ENCODE data around the gene HES1. TPM values are rescaled to one million over a fixed set of nuclear protein-coding genes. Genes with fewer than 3 reads are reported as not detected.
A peak's percentile ranks its signal among the peaks of the same experiment; 100 is the strongest.

The HES1 gene
- total and polyA plus RNA-seq, 9 of the 15 experiments (the other 6 are each of a cell fraction or from before 2014, with no cell fraction given) = 3.4 to 37.0 (median 19.3) TPM

DNA sequence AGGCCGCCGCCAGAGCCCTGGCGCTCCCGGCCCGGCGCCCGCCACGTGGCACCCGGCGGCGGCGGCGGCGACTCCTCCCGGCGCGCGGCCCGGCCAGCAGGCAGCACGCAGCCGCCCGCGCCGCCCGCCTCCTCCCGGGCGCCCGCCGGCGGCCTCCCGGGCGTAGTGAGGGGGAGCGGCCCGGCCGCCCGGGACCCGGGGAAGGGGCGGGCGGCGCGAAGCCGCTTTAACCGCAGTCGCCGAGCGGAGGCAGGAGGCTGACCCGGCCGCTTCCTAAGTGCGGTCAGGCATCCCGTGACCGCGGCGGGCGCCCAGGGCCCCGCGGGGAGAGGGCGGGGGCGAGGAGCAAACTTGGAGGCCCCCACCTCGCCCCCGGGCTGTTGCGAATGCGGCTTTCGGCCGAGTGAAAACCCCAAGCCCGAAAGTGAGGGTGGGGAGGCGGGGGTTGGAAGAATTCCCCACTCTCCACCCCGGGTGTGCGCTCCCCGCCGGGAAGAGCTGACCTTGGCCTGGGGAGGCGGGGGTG is 1.7 kb upstream of the HES1 start (continued):
- TF ChIP-seq, protein P1, sequence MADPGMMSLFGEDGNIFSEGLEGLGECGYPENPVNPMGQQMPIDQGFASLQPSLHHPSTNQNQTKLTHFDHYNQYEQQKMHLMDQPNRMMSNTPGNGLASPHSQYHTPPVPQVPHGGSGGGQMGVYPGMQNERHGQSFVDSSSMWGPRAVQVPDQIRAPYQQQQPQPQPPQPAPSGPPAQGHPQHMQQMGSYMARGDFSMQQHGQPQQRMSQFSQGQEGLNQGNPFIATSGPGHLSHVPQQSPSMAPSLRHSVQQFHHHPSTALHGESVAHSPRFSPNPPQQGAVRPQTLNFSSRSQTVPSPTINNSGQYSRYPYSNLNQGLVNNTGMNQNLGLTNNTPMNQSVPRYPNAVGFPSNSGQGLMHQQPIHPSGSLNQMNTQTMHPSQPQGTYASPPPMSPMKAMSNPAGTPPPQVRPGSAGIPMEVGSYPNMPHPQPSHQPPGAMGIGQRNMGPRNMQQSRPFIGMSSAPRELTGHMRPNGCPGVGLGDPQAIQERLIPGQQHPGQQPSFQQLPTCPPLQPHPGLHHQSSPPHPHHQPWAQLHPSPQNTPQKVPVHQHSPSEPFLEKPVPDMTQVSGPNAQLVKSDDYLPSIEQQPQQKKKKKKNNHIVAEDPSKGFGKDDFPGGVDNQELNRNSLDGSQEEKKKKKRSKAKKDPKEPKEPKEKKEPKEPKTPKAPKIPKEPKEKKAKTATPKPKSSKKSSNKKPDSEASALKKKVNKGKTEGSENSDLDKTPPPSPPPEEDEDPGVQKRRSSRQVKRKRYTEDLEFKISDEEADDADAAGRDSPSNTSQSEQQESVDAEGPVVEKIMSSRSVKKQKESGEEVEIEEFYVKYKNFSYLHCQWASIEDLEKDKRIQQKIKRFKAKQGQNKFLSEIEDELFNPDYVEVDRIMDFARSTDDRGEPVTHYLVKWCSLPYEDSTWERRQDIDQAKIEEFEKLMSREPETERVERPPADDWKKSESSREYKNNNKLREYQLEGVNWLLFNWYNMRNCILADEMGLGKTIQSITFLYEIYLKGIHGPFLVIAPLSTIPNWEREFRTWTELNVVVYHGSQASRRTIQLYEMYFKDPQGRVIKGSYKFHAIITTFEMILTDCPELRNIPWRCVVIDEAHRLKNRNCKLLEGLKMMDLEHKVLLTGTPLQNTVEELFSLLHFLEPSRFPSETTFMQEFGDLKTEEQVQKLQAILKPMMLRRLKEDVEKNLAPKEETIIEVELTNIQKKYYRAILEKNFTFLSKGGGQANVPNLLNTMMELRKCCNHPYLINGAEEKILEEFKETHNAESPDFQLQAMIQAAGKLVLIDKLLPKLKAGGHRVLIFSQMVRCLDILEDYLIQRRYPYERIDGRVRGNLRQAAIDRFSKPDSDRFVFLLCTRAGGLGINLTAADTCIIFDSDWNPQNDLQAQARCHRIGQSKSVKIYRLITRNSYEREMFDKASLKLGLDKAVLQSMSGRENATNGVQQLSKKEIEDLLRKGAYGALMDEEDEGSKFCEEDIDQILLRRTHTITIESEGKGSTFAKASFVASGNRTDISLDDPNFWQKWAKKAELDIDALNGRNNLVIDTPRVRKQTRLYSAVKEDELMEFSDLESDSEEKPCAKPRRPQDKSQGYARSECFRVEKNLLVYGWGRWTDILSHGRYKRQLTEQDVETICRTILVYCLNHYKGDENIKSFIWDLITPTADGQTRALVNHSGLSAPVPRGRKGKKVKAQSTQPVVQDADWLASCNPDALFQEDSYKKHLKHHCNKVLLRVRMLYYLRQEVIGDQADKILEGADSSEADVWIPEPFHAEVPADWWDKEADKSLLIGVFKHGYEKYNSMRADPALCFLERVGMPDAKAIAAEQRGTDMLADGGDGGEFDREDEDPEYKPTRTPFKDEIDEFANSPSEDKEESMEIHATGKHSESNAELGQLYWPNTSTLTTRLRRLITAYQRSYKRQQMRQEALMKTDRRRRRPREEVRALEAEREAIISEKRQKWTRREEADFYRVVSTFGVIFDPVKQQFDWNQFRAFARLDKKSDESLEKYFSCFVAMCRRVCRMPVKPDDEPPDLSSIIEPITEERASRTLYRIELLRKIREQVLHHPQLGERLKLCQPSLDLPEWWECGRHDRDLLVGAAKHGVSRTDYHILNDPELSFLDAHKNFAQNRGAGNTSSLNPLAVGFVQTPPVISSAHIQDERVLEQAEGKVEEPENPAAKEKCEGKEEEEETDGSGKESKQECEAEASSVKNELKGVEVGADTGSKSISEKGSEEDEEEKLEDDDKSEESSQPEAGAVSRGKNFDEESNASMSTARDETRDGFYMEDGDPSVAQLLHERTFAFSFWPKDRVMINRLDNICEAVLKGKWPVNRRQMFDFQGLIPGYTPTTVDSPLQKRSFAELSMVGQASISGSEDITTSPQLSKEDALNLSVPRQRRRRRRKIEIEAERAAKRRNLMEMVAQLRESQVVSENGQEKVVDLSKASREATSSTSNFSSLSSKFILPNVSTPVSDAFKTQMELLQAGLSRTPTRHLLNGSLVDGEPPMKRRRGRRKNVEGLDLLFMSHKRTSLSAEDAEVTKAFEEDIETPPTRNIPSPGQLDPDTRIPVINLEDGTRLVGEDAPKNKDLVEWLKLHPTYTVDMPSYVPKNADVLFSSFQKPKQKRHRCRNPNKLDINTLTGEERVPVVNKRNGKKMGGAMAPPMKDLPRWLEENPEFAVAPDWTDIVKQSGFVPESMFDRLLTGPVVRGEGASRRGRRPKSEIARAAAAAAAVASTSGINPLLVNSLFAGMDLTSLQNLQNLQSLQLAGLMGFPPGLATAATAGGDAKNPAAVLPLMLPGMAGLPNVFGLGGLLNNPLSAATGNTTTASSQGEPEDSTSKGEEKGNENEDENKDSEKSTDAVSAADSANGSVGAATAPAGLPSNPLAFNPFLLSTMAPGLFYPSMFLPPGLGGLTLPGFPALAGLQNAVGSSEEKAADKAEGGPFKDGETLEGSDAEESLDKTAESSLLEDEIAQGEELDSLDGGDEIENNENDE (IDR thresholded peaks at IDR 0.05; ENCODE audit: low read depth, low read length) = no peak
- TF ChIP-seq ESRRA (IDR thresholded peaks at IDR 0.05; ENCODE audit: borderline replicate concordance, low read depth) (peak; percentile 95; the same call in 1 of the 2 replicates), JUND (IDR thresholded peaks at IDR 0.05; ENCODE audit: borderline replicate concordance, low read depth, low read length) (no peak), JUND (tag; IDR thresholded peaks at IDR 0.05; ENCODE audit: borderline replicate concordance, low read depth, low read length) (no peak), FOXJ2 (tag; IDR thresholded peaks at IDR 0.05) (no peak), ZNF224 (CRISPR knock-in tag; IDR thresholded peaks at IDR 0.05) (no peak), YY1 (IDR thresholded peaks at IDR 0.05; ENCODE audit: borderline replicate concordance in 1 of 3, control insufficient read depth in 1 of 3, extremely low read depth in 1 of 3, insufficient read depth in 3 of 3, insufficient read length in 1 of 3, insufficient replicate concordance in 2 of 3, low read depth in 1 of 3, low read length in 2 of 3) (peak in 1 of 3 experiments; percentile 6), HDAC6 (IDR thresholded peaks at IDR 0.05; ENCODE audit: low read depth, low read length) (no peak), TBP (optimal IDR thresholded peaks at IDR 0.05; ENCODE audit: low read depth, low read length) (no peak), ETS2 (tag; IDR thresholded peaks at IDR 0.05; ENCODE audit: borderline replicate concordance, poor library complexity, severe bottlenecking) (no peak)
- TF ChIP-seq, protein P2, sequence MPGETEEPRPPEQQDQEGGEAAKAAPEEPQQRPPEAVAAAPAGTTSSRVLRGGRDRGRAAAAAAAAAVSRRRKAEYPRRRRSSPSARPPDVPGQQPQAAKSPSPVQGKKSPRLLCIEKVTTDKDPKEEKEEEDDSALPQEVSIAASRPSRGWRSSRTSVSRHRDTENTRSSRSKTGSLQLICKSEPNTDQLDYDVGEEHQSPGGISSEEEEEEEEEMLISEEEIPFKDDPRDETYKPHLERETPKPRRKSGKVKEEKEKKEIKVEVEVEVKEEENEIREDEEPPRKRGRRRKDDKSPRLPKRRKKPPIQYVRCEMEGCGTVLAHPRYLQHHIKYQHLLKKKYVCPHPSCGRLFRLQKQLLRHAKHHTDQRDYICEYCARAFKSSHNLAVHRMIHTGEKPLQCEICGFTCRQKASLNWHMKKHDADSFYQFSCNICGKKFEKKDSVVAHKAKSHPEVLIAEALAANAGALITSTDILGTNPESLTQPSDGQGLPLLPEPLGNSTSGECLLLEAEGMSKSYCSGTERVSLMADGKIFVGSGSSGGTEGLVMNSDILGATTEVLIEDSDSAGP (CRISPR knock-in tag; IDR thresholded peaks at IDR 0.05) = no peak
- TF ChIP-seq, protein P3, sequence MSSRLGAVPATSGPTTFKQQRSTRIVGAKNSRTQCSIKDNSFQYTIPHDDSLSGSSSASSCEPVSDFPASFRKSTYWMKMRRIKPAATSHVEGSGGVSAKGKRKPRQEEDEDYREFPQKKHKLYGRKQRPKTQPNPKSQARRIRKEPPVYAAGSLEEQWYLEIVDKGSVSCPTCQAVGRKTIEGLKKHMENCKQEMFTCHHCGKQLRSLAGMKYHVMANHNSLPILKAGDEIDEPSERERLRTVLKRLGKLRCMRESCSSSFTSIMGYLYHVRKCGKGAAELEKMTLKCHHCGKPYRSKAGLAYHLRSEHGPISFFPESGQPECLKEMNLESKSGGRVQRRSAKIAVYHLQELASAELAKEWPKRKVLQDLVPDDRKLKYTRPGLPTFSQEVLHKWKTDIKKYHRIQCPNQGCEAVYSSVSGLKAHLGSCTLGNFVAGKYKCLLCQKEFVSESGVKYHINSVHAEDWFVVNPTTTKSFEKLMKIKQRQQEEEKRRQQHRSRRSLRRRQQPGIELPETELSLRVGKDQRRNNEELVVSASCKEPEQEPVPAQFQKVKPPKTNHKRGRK (tag; IDR thresholded peaks at IDR 0.05) = no peak
